SU-DHL-6 (cell line): ENCODE measurements around the gene FBXO10.

Experiments
- CTCF ChIP-seq: fragments of 200-600 bp; sonication (generic); IDR thresholded peaks from one replicate; pipeline ENCODE4 v1.5.1; 2017; ENCODE audit warnings: antibody characterized with exemption, mild to moderate bottlenecking, low read length, moderate library complexity; ENCODE audit not compliant: insufficient read depth, poor library complexity, severe bottlenecking
- EZH2phosphoT487 ChIP-seq: fragments of 200-600 bp; sonication (generic), shearing (Covaris generic); conservative IDR thresholded peaks from 2 replicates; pipeline ENCODE4 v1.6.1; 2018; ENCODE audit warnings: mild to moderate bottlenecking, antibody characterized with exemption, low read length, moderate library complexity, mixed read lengths

GRCh38 chr9:37539634-37540033, 36.5 kb downstream of the FBXO10 start:
- TF ChIP-seq CTCF (no peak), EZH2phosphoT487 (no peak)
